Keratinocyte (primary cell): ENCODE measurements around the gene LAMA2. TPM values are rescaled to one million over a fixed set of nuclear protein-coding genes. Genes with fewer than 3 reads are reported as not detected.

Experiments
- DNase-seq: peaks from one replicate; pipeline ENCODE4 v3.0.0-alpha.2; 2011; ENCODE audit warnings: low read depth, missing footprints, low spot score
- FAIRE-seq: peaks from 2 replicates; lab custom pipeline; 2011; peaks lifted over from hg19 to GRCh38; lab: Jason Lieb, UNC
- H2AFZ ChIP-seq: 2 replicates; pipeline ENCODE4 v1.6.0; 2012; ENCODE audit warnings: low read length, control low read depth, inconsistent platforms; ENCODE audit not compliant: control insufficient read depth
- H3K27ac ChIP-seq: 2 replicates; pipeline ENCODE4 v1.5.1; 2011; ENCODE audit warnings: low read length; ENCODE audit not compliant: control insufficient read depth, insufficient read depth
- H3K27me3 ChIP-seq: 3 replicates; pipeline ENCODE4 v1.6.0; 2011; ENCODE audit warnings: low read length; ENCODE audit not compliant: control insufficient read depth, insufficient read depth; ENCODE audit errors: extremely low read depth
- H3K36me3 ChIP-seq, 2 experiments: 2 replicates in 1 of 2; 3 replicates in 1 of 2; pipeline ENCODE4 v1.5.1; 2011; ENCODE audit warnings: low read length in 2 of 2, mild to moderate bottlenecking in 1 of 2; ENCODE audit not compliant: control insufficient read depth in 2 of 2, insufficient read depth in 2 of 2; ENCODE audit errors: extremely low read depth in 1 of 2
- H3K4me1 ChIP-seq: 3 replicates; pipeline ENCODE4 v1.5.1; 2011; ENCODE audit warnings: low read length; ENCODE audit not compliant: control insufficient read depth, insufficient read depth; ENCODE audit errors: extremely low read depth
- H3K4me2 ChIP-seq: 3 replicates; pipeline ENCODE4 v1.6.0; 2011; ENCODE audit warnings: low read depth, low read length; ENCODE audit not compliant: control insufficient read depth, insufficient read depth; ENCODE audit errors: extremely low read depth
- H3K4me3 ChIP-seq, 3 experiments: fragments of 200-600 bp in 1 of 3; sonication (generic) in 1 of 3; 2 replicates in 2 of 3; 3 replicates in 1 of 3; pipeline ENCODE4 v1.5.1; 2011 to 2016; ENCODE audit warnings: low read length in 3 of 3, mild to moderate bottlenecking in 3 of 3, control low read depth in 2 of 3, inconsistent platforms in 1 of 3, low read depth in 1 of 3, mixed read lengths in 1 of 3, mixed run types in 1 of 3, moderate library complexity in 1 of 3; ENCODE audit not compliant: control insufficient read depth in 2 of 3, insufficient read depth in 2 of 3; ENCODE audit errors: extremely low read depth in 1 of 3
- H3K79me2 ChIP-seq: 2 replicates; pipeline ENCODE4 v1.6.0; 2012; ENCODE audit warnings: low read length; ENCODE audit not compliant: control insufficient read depth, insufficient read depth
- H3K9ac ChIP-seq: 3 replicates; pipeline ENCODE4 v1.6.0; 2011; ENCODE audit warnings: low read length; ENCODE audit not compliant: control insufficient read depth, insufficient read depth; ENCODE audit errors: extremely low read depth
- H3K9me1 ChIP-seq: 3 replicates; pipeline ENCODE4 v1.6.0; 2011; ENCODE audit warnings: low read length; ENCODE audit not compliant: control insufficient read depth, insufficient read depth; ENCODE audit errors: extremely low read depth
- H3K9me3 ChIP-seq: 2 replicates; pipeline ENCODE4 v1.5.1; 2012; ENCODE audit warnings: low read depth, low read length; ENCODE audit not compliant: control insufficient read depth
- H4K20me1 ChIP-seq: 3 replicates; pipeline ENCODE4 v1.6.0; 2011; ENCODE audit warnings: low read length; ENCODE audit not compliant: control insufficient read depth, insufficient read depth; ENCODE audit errors: extremely low read depth
- CTCF ChIP-seq, 3 experiments: IDR thresholded peaks in 1 of 3; conservative IDR thresholded peaks in 1 of 3; optimal IDR thresholded peaks in 1 of 3; 2 replicates in 2 of 3; 3 replicates in 1 of 3; pipeline versions ENCODE3 to v1.5.1; 2011; ENCODE audit warnings: low read length in 3 of 3, mild to moderate bottlenecking in 3 of 3, moderate library complexity in 2 of 3, control low read depth in 1 of 3, inconsistent platforms in 1 of 3; ENCODE audit not compliant: insufficient read depth in 2 of 3; ENCODE audit errors: extremely low read depth in 1 of 3
- EZH2 ChIP-seq: IDR thresholded peaks from one replicate; pipeline ENCODE4 v1.6.1; 2012; ENCODE audit warnings: inconsistent platforms, mild to moderate bottlenecking, low read length, moderate library complexity
- dilution Hi-C: fragments of 300-500 bp; cut with MboI; formaldehyde crosslinking; loops from one replicate; pipeline ENCODE4 v1.7.0; 2020; ENCODE audit warnings: low sequenced_read_pairs; ENCODE audit not compliant: extremely low pct_ligation_motif_present
- polyA plus RNA-seq, 5 experiments: library from polyadenylated mRNA; depleted of rRNA in 3 of 5; stranded (reverse) in 3 of 5; stranded (forward) in 1 of 5; unstranded in 1 of 5; fragments of >200 nt; gene quantifications; 1 replicate in 1 of 5; 2 replicates in 3 of 5; 3 replicates in 1 of 5; pipeline versions ENCODE4 v1.2.1 to v1.2.3, GENCODE V29; 2011 to 2012; ENCODE audit warnings: missing spikeins in 2 of 5, low read depth in 1 of 5, low replicate concordance in 1 of 5

LAMA2 gene
- polyA plus RNA-seq, 1 donor (not counting 4 experiments of a cell fraction or from before 2014, with no cell fraction given), result 1.4 TPM

GRCh38 chr6:129206821-129207220 is 323.9 kb downstream of the LAMA2 start:
- DNase-seq (no peak), FAIRE-seq (no peak)
- no peak overlapping the region for H3K9ac ChIP-seq
- H3K27me3 ChIP-seq, result no peaks in the 10 kb centered on the region
- H3K4me2 ChIP-seq, result no peak overlapping the region
- no peak overlapping the region for H3K4me3 ChIP-seq
- no peaks in the 10 kb centered on the region for H4K20me1 ChIP-seq
- no peak overlapping the region for H2AFZ ChIP-seq
- H3K36me3 ChIP-seq, result no peaks in the 10 kb centered on the region
- dilution Hi-C loops, result no loop called here
- H3K4me1 ChIP-seq, result no peaks in the 10 kb centered on the region
- H3K79me2 ChIP-seq, result no peaks in the 10 kb centered on the region
- no peak overlapping the region for H3K27ac ChIP-seq
- TF ChIP-seq EZH2, result no peak
- no peak for TF ChIP-seq CTCF (optimal IDR thresholded peaks at IDR 0.05 in 1 of 3, IDR thresholded peaks at IDR 0.05 in 1 of 3, conservative IDR thresholded peaks at IDR 0.05 in 1 of 3; ENCODE audit: extremely low read depth in 1 of 3, insufficient read depth in 2 of 3, low read length in 3 of 3)
- no peaks in the 10 kb centered on the region for H3K9me3 ChIP-seq
- no peaks in the 10 kb centered on the region for H3K9me1 ChIP-seq

GRCh38 chr6:129207832-129208231 is 324.9 kb downstream of the LAMA2 start:
- Histone ChIP-seq H3K9me3 (no peaks in the 10 kb centered on the region), H3K27me3 (no peaks in the 10 kb centered on the region), H3K79me2 (no peaks in the 10 kb centered on the region), H3K4me2 (no peak overlapping the region), H3K4me3 (no peak overlapping the region), H3K36me3 (no peaks in the 10 kb centered on the region), H3K4me1 (no peaks in the 10 kb centered on the region), H3K9me1 (no peaks in the 10 kb centered on the region), H2AFZ (no peak overlapping the region), H3K27ac (no peak overlapping the region), H3K9ac (no peak overlapping the region), H4K20me1 (no peaks in the 10 kb centered on the region)
- no peak for TF ChIP-seq CTCF (optimal IDR thresholded peaks at IDR 0.05 in 1 of 3, IDR thresholded peaks at IDR 0.05 in 1 of 3, conservative IDR thresholded peaks at IDR 0.05 in 1 of 3; ENCODE audit: extremely low read depth in 1 of 3, insufficient read depth in 2 of 3, low read length in 3 of 3)
- TF ChIP-seq EZH2, result no peak
- DNase-seq (no peak), FAIRE-seq (no peak)
- dilution Hi-C loops, result no loop called here
